Suprapubic skin (tissue), 4 donors: Measurements from ENCODE around the gene DCDC2. TPM values are rescaled to one million over a fixed set of nuclear protein-coding genes. Genes with fewer than 3 reads are reported as not detected.
"Not testable (repeated sequence)": the region's sequence is repeated elsewhere in the genome, so short reads cannot be mapped to it uniquely, and the experiment has no call there.

ENCODE experiments used
- DNase-seq, 2 donors: peaks; one replicate each; pipeline ENCODE4 v3.0.0-alpha.2; 2019; ENCODE audit warnings: low spot score in 2 of 2
- H3K27ac ChIP-seq: fragments of 200-600 bp; sonication (generic); one replicate; pipeline ENCODE4 v1.5.1; 2019
- H3K27me3 ChIP-seq: fragments of 200-600 bp; sonication (generic); one replicate; pipeline ENCODE4 v1.5.1; 2019
- H3K36me3 ChIP-seq: fragments of 200-600 bp; sonication (generic); one replicate; pipeline ENCODE4 v1.5.1; 2019
- H3K4me1 ChIP-seq: fragments of 200-600 bp; sonication (generic); one replicate; pipeline ENCODE4 v1.5.1; 2019
- H3K4me3 ChIP-seq: fragments of 200-600 bp; sonication (generic); one replicate; pipeline ENCODE4 v1.5.1; 2019; ENCODE audit warnings: mild to moderate bottlenecking
- H3K9me3 ChIP-seq: fragments of 200-600 bp; sonication (generic); one replicate; pipeline ENCODE4 v1.5.1; 2019
- EP300 ChIP-seq: sonication (generic); formaldehyde crosslinking; IDR thresholded peaks from one replicate; pipeline ENCODE4 v1.6.1; 2017; ENCODE audit warnings: antibody characterized with exemption
- POLR2A ChIP-seq, 2 donors: fragments of 450-650 bp; IDR thresholded peaks; one replicate each; pipeline ENCODE4 v1.6.1; 2017; ENCODE audit warnings: antibody characterized with exemption in 2 of 2, mild to moderate bottlenecking in 2 of 2, moderate library complexity in 2 of 2
- POLR2AphosphoS5 ChIP-seq, 3 donors: sonication (generic); formaldehyde crosslinking; IDR thresholded peaks; one replicate each; pipeline ENCODE4 v1.6.1; 2017; ENCODE audit warnings: antibody characterized with exemption in 3 of 3
- WGBS: methylation state at CpG from one replicate; pipeline ENCODE4 v1.1.5; 2018; 5-methylcytosine and 5-hydroxymethylcytosine counted together
- total RNA-seq, 4 donors: library from RNA; depleted of rRNA; stranded (reverse); fragments of >200 nt; gene quantifications; one replicate each; pipeline ENCODE4 v1.1.0, GENCODE V29; 2016
- TF ChIP-seq, protein P1 (sequence below), 2 donors: fragments of 200-600 bp in 1 of 2; fragments of 450-650 bp in 1 of 2; sonication (generic) in 1 of 2; IDR thresholded peaks; one replicate each; pipeline ENCODE4 v1.5.1; 2016 to 2019; ENCODE audit warnings: antibody characterized with exemption in 2 of 2, mild to moderate bottlenecking in 1 of 2, moderate library complexity in 1 of 2

The DCDC2 gene
- total RNA-seq, 4 donors from 2014 or later = 0.15 to 0.55 (median 0.16) TPM; not detected in 1

DNA sequence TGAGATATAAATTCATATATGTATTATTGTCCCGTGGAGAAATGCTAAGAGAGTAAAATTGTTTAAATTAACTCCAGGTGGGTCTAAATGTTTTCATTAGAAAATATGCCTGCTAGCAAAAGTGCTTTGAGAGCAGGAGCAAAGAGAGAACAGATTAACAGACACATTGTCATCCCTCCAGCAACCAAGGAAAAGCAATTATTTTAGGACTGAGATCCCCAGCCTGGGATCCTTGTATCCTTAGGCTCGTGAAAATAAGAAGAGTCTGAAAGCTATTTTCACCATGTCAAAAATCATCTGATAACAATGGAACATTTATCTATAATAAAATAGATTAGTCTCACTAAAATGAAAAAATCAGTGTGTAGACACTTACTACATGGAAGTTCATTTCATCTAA, 33.3 kb upstream of the DCDC2 start:
- TF ChIP-seq, protein P1, sequence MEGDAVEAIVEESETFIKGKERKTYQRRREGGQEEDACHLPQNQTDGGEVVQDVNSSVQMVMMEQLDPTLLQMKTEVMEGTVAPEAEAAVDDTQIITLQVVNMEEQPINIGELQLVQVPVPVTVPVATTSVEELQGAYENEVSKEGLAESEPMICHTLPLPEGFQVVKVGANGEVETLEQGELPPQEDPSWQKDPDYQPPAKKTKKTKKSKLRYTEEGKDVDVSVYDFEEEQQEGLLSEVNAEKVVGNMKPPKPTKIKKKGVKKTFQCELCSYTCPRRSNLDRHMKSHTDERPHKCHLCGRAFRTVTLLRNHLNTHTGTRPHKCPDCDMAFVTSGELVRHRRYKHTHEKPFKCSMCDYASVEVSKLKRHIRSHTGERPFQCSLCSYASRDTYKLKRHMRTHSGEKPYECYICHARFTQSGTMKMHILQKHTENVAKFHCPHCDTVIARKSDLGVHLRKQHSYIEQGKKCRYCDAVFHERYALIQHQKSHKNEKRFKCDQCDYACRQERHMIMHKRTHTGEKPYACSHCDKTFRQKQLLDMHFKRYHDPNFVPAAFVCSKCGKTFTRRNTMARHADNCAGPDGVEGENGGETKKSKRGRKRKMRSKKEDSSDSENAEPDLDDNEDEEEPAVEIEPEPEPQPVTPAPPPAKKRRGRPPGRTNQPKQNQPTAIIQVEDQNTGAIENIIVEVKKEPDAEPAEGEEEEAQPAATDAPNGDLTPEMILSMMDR (IDR thresholded peaks at IDR 0.05) = no peak
- no peak for TF ChIP-seq POLR2AphosphoS5 (IDR thresholded peaks at IDR 0.05)
- no peak for TF ChIP-seq EP300
- no peak for TF ChIP-seq POLR2A (IDR thresholded peaks at IDR 0.05)
- Histone ChIP-seq H3K4me3 (no peak overlapping the region), H3K36me3 (no peaks in the 10 kb centered on the region), H3K27ac (no peak overlapping the region), H3K27me3 (no peaks in the 10 kb centered on the region), H3K4me1 (peaks cover 3% of the 10 kb centered on the region), H3K9me3 (no peaks in the 10 kb centered on the region)
- 45% methylated on average over 2 of the region's 2 CpGs for WGBS
- no peak for DNase-seq

- Histone ChIP-seq H3K27me3 (no peaks in the 10 kb centered on the region), H3K9me3 (no peaks in the 10 kb centered on the region), H3K4me3 (no peak overlapping the region), H3K27ac (no peak overlapping the region), H3K36me3 (no peaks in the 10 kb centered on the region), H3K4me1 (no peaks in the 10 kb centered on the region)
- TF ChIP-seq POLR2AphosphoS5 (IDR thresholded peaks at IDR 0.05) (no peak), POLR2A (IDR thresholded peaks at IDR 0.05) (no peak), EP300 (no peak)
- TF ChIP-seq, protein P1 (IDR thresholded peaks at IDR 0.05) = no peak
- 69% methylated on average over 1 of the region's 1 CpG for WGBS
- no peak for DNase-seq
These were observed 30.0 kb upstream of the DCDC2 start for GRCh38 chr6:24387818-24388217.

GRCh38 chr6:24385536-24386269, 27.8 kb upstream of the DCDC2 start:
- 77% methylated on average over 8 of the region's 8 CpGs for WGBS

DNA sequence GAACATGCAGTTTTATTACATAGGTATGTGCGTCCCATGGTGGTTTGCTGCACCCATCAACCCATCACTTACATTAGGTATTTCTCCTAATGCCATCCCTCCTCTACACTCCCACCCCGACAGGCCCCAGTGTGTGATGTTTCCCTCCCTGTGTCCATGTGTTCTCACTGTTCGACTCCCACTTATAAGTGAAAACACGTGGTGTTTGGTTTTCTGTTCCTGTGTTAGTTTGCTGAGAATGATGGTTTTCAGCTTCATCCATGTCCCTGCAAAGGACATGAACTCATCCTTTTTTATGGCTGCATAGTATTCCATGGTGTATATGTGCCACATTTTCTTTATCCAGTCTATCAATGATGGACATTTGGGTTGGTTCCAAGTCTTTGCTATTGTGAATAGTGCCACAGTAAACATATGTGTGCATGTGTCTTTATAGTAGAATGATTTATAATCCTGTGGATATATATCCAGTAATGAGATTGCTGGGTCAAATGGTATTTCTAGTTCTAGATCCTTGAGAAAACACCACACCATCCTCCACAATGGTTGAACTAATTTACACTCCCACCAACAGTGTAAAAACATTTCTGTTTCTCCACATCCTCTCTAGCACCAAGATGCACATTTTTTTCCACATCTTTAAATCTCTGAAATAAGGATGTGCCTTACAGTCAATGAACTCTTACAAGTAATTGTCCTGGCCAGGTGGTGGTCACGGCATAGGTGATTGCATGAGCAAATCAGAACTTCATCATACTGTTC, 26.7 kb upstream of the DCDC2 start:
- H3K9me3 ChIP-seq, DNase-seq: not testable (repeated sequence)

More at GRCh38 chr6:24385536-24386269, 27.8 kb upstream of the DCDC2 start:
- Histone ChIP-seq H3K9me3 (no peaks in the 10 kb centered on the region), H3K4me1 (no peaks in the 10 kb centered on the region), H3K4me3 (no peak overlapping the region), H3K27ac (no peak overlapping the region), H3K27me3 (no peaks in the 10 kb centered on the region), H3K36me3 (no peaks in the 10 kb centered on the region)
- TF ChIP-seq POLR2A (IDR thresholded peaks at IDR 0.05) = no peak
- no peak for TF ChIP-seq EP300
- no peak for TF ChIP-seq POLR2AphosphoS5 (IDR thresholded peaks at IDR 0.05)
- DNase-seq = no peak

GRCh38 chr6:24382891-24383494, 25.1 kb upstream of the DCDC2 start:
- not testable (repeated sequence) for H3K9me3 ChIP-seq, H3K27me3 ChIP-seq, H3K27ac ChIP-seq, H3K36me3 ChIP-seq, H3K4me1 ChIP-seq, DNase-seq, H3K4me3 ChIP-seq
- 93% methylated on average over 9 of the region's 9 CpGs for WGBS

More for the DNA sequence above, 26.7 kb upstream of the DCDC2 start:
- H3K4me1 ChIP-seq, H3K4me3 ChIP-seq, H3K27me3 ChIP-seq, H3K36me3 ChIP-seq, H3K27ac ChIP-seq: not testable (repeated sequence)
- 87% methylated on average over 5 of the region's 5 CpGs for WGBS

DNA sequence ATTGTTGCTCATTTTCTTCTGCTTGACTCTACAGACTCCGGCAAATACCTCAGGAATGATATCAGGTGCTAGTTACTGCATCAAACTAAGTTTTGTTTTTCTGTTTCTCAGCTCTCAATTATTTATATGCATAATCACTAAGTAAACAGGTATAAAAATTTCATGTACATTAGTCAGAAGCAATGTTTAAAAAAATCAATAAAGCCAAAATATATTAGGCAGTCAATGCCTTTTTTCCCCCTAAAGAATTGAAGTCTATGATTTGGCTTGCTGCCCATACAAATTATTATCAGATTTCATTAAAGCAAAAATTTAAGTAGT, 24.3 kb upstream of the DCDC2 start:
- DNase-seq = no peak
- WGBS = 95% methylated on average over 1 of the region's 1 CpG

More for the DNA sequence above, 24.3 kb upstream of the DCDC2 start:
- no peaks in the 10 kb centered on the region for H3K9me3 ChIP-seq
- H3K27me3 ChIP-seq = no peaks in the 10 kb centered on the region
- H3K27ac ChIP-seq = no peak overlapping the region
- H3K4me1 ChIP-seq = no peaks in the 10 kb centered on the region
- H3K36me3 ChIP-seq = no peaks in the 10 kb centered on the region
- TF ChIP-seq POLR2AphosphoS5 (IDR thresholded peaks at IDR 0.05) = no peak
- TF ChIP-seq POLR2A (IDR thresholded peaks at IDR 0.05) = no peak
- TF ChIP-seq, protein P1 (IDR thresholded peaks at IDR 0.05) = no peak
- no peak for TF ChIP-seq EP300
- no peak overlapping the region for H3K4me3 ChIP-seq
